ENCODE results near the gene SIM2. TPM values are rescaled to one million over a fixed set of nuclear protein-coding genes. Genes with fewer than 3 reads are reported as not detected.

Gene SIM2
- total and polyA plus RNA-seq, 12 donors, result 0.01 to 0.16 (median 0.15) TPM; not detected in 9

- ATAC-seq (no peak), DNase-seq (no peak)
- intact Hi-C loops (cut with DNase I), result no loop called here
- Histone ChIP-seq H3K4me3 (no peak overlapping the region), H3K27me3 (no peaks in the 10 kb centered on the region), H3K27ac (no peak overlapping the region), H3K4me1 (peaks cover 0 to 2% (median 0%) of the 10 kb centered on the region in 9 donors), H3K9me3 (no peaks in the 10 kb centered on the region), H3K36me3 (peaks cover 0 to 8% (median 0%) of the 10 kb centered on the region in 9 donors)
- no peak for TF ChIP-seq CTCF (IDR thresholded peaks at IDR 0.05)
- WGBS, 2 donors, result 85 to 91% methylated on average over 6 of the region's 6 CpGs
Observed at GRCh38 chr21:36763305-36763704, 64.4 kb downstream of the SIM2 start.

- intact Hi-C loops (cut with DNase I), result no loop called here
- Histone ChIP-seq H3K36me3 (no peaks in the 10 kb centered on the region), H3K27me3 (no peaks in the 10 kb centered on the region), H3K27ac (no peak overlapping the region), H3K4me1 (peaks cover 0 to 20% (median 10%) of the 10 kb centered on the region in 9 donors), H3K4me3 (no peak overlapping the region), H3K9me3 (no peaks in the 10 kb centered on the region)
- 97 to 98% methylated on average over 4 of the region's 4 CpGs for WGBS, 2 donors
- DNase-seq, result no peak
- ATAC-seq, result no peak
- no peak for TF ChIP-seq CTCF (IDR thresholded peaks at IDR 0.05)
Observed at GRCh38 chr21:36765229-36765628, 66.3 kb downstream of the SIM2 start.

- ATAC-seq, result no peak
- H3K27me3 ChIP-seq, result no peaks in the 10 kb centered on the region
- no peak overlapping the region for H3K4me3 ChIP-seq
- H3K4me1 ChIP-seq, result peaks cover 0 to 20% (median 10%) of the 10 kb centered on the region in 9 donors
- no peak for TF ChIP-seq CTCF (IDR thresholded peaks at IDR 0.05)
- H3K36me3 ChIP-seq, result no peaks in the 10 kb centered on the region
- WGBS, 2 donors, result 95 to 96% methylated on average over 6 of the region's 6 CpGs
- H3K9me3 ChIP-seq, result no peaks in the 10 kb centered on the region
- intact Hi-C loops (cut with DNase I), result no loop called here
- DNase-seq, result no peak
- no peak overlapping the region for H3K27ac ChIP-seq
Observed at GRCh38 chr21:36766511-36766910, 67.6 kb downstream of the SIM2 start.

GRCh38 chr21:36767096-36767495 is 68.2 kb downstream of the SIM2 start:
- Histone ChIP-seq H3K4me1 (peaks cover 0 to 20% (median 10%) of the 10 kb centered on the region in 9 donors), H3K4me3 (no peak overlapping the region), H3K27ac (no peak overlapping the region), H3K9me3 (no peaks in the 10 kb centered on the region), H3K36me3 (no peaks in the 10 kb centered on the region), H3K27me3 (no peaks in the 10 kb centered on the region)
- 92 to 96% methylated on average over 11 of the region's 11 CpGs for WGBS, 2 donors
- intact Hi-C loops (cut with DNase I), result no loop called here
- no peak for TF ChIP-seq CTCF (IDR thresholded peaks at IDR 0.05)
- no peak for ATAC-seq
- DNase-seq, result no peak

Data from heart right ventricle (tissue), 16 donors.